Breast epithelium (tissue), 3 donors: Measurements from ENCODE around the gene OCA2.

Source experiments
- POLR2A ChIP-seq: fragments of 450-650 bp; IDR thresholded peaks from one replicate; pipeline ENCODE4 v1.6.1; 2016; ENCODE audit warnings: antibody characterized with exemption, mild to moderate bottlenecking, moderate library complexity
- TF ChIP-seq, protein P1 (sequence below), 3 donors: fragments of 450-650 bp; IDR thresholded peaks; one replicate each; pipeline ENCODE4 v1.5.1; 2016 to 2017; ENCODE audit warnings: antibody characterized with exemption in 3 of 3, mild to moderate bottlenecking in 3 of 3, moderate library complexity in 3 of 3

DNA sequence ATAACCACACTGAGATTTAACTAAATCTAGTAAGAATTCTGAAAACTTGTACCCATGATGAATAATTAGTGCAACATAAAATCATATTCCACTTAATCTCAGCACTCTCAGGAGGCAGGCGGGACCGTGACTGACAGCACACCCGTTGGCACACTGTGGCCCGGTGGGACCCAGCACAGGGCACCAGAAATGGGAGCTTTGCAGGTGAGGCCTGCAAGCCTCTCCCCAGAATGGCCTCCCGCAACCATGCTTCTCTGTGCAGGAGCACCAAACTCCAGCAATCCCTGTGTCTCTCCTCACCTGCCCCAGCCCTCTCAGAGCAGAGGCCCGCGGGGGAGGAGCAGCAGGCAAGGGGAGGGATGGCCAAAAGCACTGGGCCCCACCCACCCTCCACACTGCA is 31.5 kb upstream of the OCA2 start:
- TF ChIP-seq, protein P1, sequence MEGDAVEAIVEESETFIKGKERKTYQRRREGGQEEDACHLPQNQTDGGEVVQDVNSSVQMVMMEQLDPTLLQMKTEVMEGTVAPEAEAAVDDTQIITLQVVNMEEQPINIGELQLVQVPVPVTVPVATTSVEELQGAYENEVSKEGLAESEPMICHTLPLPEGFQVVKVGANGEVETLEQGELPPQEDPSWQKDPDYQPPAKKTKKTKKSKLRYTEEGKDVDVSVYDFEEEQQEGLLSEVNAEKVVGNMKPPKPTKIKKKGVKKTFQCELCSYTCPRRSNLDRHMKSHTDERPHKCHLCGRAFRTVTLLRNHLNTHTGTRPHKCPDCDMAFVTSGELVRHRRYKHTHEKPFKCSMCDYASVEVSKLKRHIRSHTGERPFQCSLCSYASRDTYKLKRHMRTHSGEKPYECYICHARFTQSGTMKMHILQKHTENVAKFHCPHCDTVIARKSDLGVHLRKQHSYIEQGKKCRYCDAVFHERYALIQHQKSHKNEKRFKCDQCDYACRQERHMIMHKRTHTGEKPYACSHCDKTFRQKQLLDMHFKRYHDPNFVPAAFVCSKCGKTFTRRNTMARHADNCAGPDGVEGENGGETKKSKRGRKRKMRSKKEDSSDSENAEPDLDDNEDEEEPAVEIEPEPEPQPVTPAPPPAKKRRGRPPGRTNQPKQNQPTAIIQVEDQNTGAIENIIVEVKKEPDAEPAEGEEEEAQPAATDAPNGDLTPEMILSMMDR (IDR thresholded peaks at IDR 0.05) = no peak
- TF ChIP-seq POLR2A = no peak
